Duodenal mucosa (tissue), 2 donors: ENCODE measurements around the gene LRMDA.

ENCODE experiments used
- H3K27ac ChIP-seq: one replicate; pipeline ENCODE4 v1.7.0; 2013; ENCODE audit warnings: low read depth, low read length
- H3K27me3 ChIP-seq, 2 donors: one replicate each; pipeline ENCODE4 v1.7.0; 2013; ENCODE audit warnings: low read length in 2 of 2, control low read depth in 1 of 2; ENCODE audit not compliant: insufficient read depth in 2 of 2, control insufficient read depth in 1 of 2
- H3K36me3 ChIP-seq, 2 donors: one replicate each; pipeline ENCODE4 v1.7.0; 2013; ENCODE audit warnings: low read length in 2 of 2, control low read depth in 1 of 2; ENCODE audit not compliant: insufficient read depth in 2 of 2, control insufficient read depth in 1 of 2
- H3K4me1 ChIP-seq, 2 donors: one replicate each; pipeline ENCODE4 v1.7.0; 2013; ENCODE audit warnings: low read length in 2 of 2, control low read depth in 1 of 2; ENCODE audit not compliant: insufficient read depth in 2 of 2, control insufficient read depth in 1 of 2
- H3K4me3 ChIP-seq, 2 donors: one replicate each; pipeline ENCODE4 v1.7.0; 2013; ENCODE audit warnings: low read length in 2 of 2, low read depth in 1 of 2
- H3K9ac ChIP-seq, 2 donors: one replicate each; pipeline ENCODE4 v1.7.0; 2013; ENCODE audit warnings: low read length in 2 of 2, low read depth in 1 of 2
- H3K9me3 ChIP-seq, 2 donors: one replicate each; pipeline ENCODE4 v1.7.0; 2013; ENCODE audit warnings: low read length in 2 of 2, control low read depth in 1 of 2; ENCODE audit not compliant: control insufficient read depth in 1 of 2

LRMDA gene

GRCh38 chr10:76192151-76192550, 760.7 kb downstream of the LRMDA start:
- peaks cover 0 to 5% of the 10 kb centered on the region in 2 donors for H3K4me1 ChIP-seq
- H3K27me3 ChIP-seq = no peaks in the 10 kb centered on the region
- H3K27ac ChIP-seq = no peak overlapping the region
- no peak overlapping the region for H3K9ac ChIP-seq
- no peaks in the 10 kb centered on the region for H3K36me3 ChIP-seq
- no peak overlapping the region for H3K4me3 ChIP-seq
- no peaks in the 10 kb centered on the region for H3K9me3 ChIP-seq

GRCh38 chr10:76192694-76193320, 761.4 kb downstream of the LRMDA start:
- Histone ChIP-seq H3K27me3 (no peaks in the 10 kb centered on the region), H3K9me3 (no peaks in the 10 kb centered on the region), H3K4me1 (peaks cover 0 to 5% of the 10 kb centered on the region in 2 donors), H3K4me3 (no peak overlapping the region), H3K36me3 (no peaks in the 10 kb centered on the region), H3K27ac (no peak overlapping the region), H3K9ac (no peak overlapping the region)

GRCh38 chr10:76195654-76196390, 764.4 kb downstream of the LRMDA start:
- no peaks in the 10 kb centered on the region for H3K36me3 ChIP-seq
- H3K4me3 ChIP-seq = no peak overlapping the region
- H3K9me3 ChIP-seq = no peaks in the 10 kb centered on the region
- H3K27me3 ChIP-seq = no peaks in the 10 kb centered on the region
- peaks cover 0 to 5% of the 10 kb centered on the region in 2 donors for H3K4me1 ChIP-seq
- no peak overlapping the region for H3K27ac ChIP-seq
- no peak overlapping the region for H3K9ac ChIP-seq

GRCh38 chr10:76197293-76197692, 765.9 kb downstream of the LRMDA start:
- no peak overlapping the region for H3K9ac ChIP-seq
- H3K4me1 ChIP-seq = peaks cover 0 to 5% of the 10 kb centered on the region in 2 donors
- no peaks in the 10 kb centered on the region for H3K36me3 ChIP-seq
- no peaks in the 10 kb centered on the region for H3K9me3 ChIP-seq
- H3K4me3 ChIP-seq = no peak overlapping the region
- no peaks in the 10 kb centered on the region for H3K27me3 ChIP-seq
- H3K27ac ChIP-seq = no peak overlapping the region

GRCh38 chr10:76198287-76199035, 767.0 kb downstream of the LRMDA start:
- H3K4me3 ChIP-seq = no peak overlapping the region
- peaks cover 0 to 5% of the 10 kb centered on the region in 2 donors for H3K4me1 ChIP-seq
- no peaks in the 10 kb centered on the region for H3K9me3 ChIP-seq
- no peak overlapping the region for H3K9ac ChIP-seq
- H3K36me3 ChIP-seq = no peaks in the 10 kb centered on the region
- no peaks in the 10 kb centered on the region for H3K27me3 ChIP-seq
- no peak overlapping the region for H3K27ac ChIP-seq

GRCh38 chr10:76201962-76202361, 770.5 kb downstream of the LRMDA start:
- Histone ChIP-seq H3K4me3 (no peak overlapping the region), H3K27ac (no peak overlapping the region), H3K36me3 (no peaks in the 10 kb centered on the region), H3K9me3 (no peaks in the 10 kb centered on the region), H3K27me3 (no peaks in the 10 kb centered on the region), H3K9ac (no peak overlapping the region), H3K4me1 (no peaks in the 10 kb centered on the region)

GRCh38 chr10:76202777-76203176, 771.4 kb downstream of the LRMDA start:
- no peaks in the 10 kb centered on the region for H3K4me1 ChIP-seq
- H3K27ac ChIP-seq = no peak overlapping the region
- no peaks in the 10 kb centered on the region for H3K9me3 ChIP-seq
- H3K36me3 ChIP-seq = no peaks in the 10 kb centered on the region
- no peaks in the 10 kb centered on the region for H3K27me3 ChIP-seq
- no peak overlapping the region for H3K9ac ChIP-seq
- no peak overlapping the region for H3K4me3 ChIP-seq

- Histone ChIP-seq H3K27ac (no peak overlapping the region), H3K4me1 (no peaks in the 10 kb centered on the region), H3K9me3 (no peaks in the 10 kb centered on the region), H3K4me3 (no peak overlapping the region), H3K9ac (no peak overlapping the region), H3K27me3 (no peaks in the 10 kb centered on the region), H3K36me3 (no peaks in the 10 kb centered on the region)
Measured at GRCh38 chr10:76205361-76205760, 773.9 kb downstream of the LRMDA start.

GRCh38 chr10:76206797-76207352, 775.5 kb downstream of the LRMDA start:
- H3K9me3 ChIP-seq = no peaks in the 10 kb centered on the region
- no peak overlapping the region for H3K4me3 ChIP-seq
- no peak overlapping the region for H3K27ac ChIP-seq
- no peaks in the 10 kb centered on the region for H3K36me3 ChIP-seq
- no peaks in the 10 kb centered on the region for H3K27me3 ChIP-seq
- H3K4me1 ChIP-seq = no peaks in the 10 kb centered on the region
- H3K9ac ChIP-seq = no peak overlapping the region

- H3K9ac ChIP-seq = no peak overlapping the region
- no peaks in the 10 kb centered on the region for H3K4me1 ChIP-seq
- H3K27ac ChIP-seq = no peak overlapping the region
- no peaks in the 10 kb centered on the region for H3K9me3 ChIP-seq
- H3K27me3 ChIP-seq = no peaks in the 10 kb centered on the region
- H3K36me3 ChIP-seq = no peaks in the 10 kb centered on the region
- H3K4me3 ChIP-seq = no peak overlapping the region
Measured at GRCh38 chr10:76209135-76209534, 777.7 kb downstream of the LRMDA start.
